Ovary (tissue), 9 donors: ENCODE results near the gene ANGPTL8. TPM values are rescaled to one million over a fixed set of nuclear protein-coding genes. Genes with fewer than 3 reads are reported as not detected.

Experiments
- DNase-seq, 5 donors: peaks; one replicate each; pipeline ENCODE4 v3.0.0-alpha.2; 2019 to 2020
- H3K27ac ChIP-seq, 2 donors: fragments of 200-600 bp; one replicate each; pipeline versions ENCODE4 v1.5.1 to v1.8.0; 2019 to 2022
- H3K27me3 ChIP-seq: fragments of 200-600 bp; one replicate; pipeline ENCODE4 v1.8.0; 2022
- H3K36me3 ChIP-seq: fragments of 200-600 bp; sonication (generic); one replicate; pipeline ENCODE4 v1.5.1; 2019
- H3K4me1 ChIP-seq: one replicate; pipeline ENCODE4 v1.8.1; 2013; ENCODE audit warnings: mild to moderate bottlenecking, moderate library complexity; ENCODE audit not compliant: insufficient read depth
- H3K4me3 ChIP-seq: fragments of 200-600 bp; sonication (generic); one replicate; pipeline ENCODE4 v1.5.1; 2017
- H3K9me3 ChIP-seq, 2 donors: fragments of 200-600 bp in 1 of 2; sonication (generic) in 1 of 2; one replicate each; pipeline versions ENCODE4 v1.5.1 to v1.8.1; 2013 to 2019; ENCODE audit warnings: mild to moderate bottlenecking in 1 of 2, moderate library complexity in 1 of 2
- CTCF ChIP-seq, 3 donors: fragments of 450-650 bp in 2 of 3; fragments of 200-600 bp in 1 of 3; IDR thresholded peaks; one replicate each; pipeline versions ENCODE4 v1.5.1 to v1.8.0; 2016 to 2022; ENCODE audit warnings: antibody characterized with exemption in 3 of 3, mild to moderate bottlenecking in 1 of 3
- EP300 ChIP-seq: sonication (generic); formaldehyde crosslinking; IDR thresholded peaks from one replicate; pipeline ENCODE4 v1.6.1; 2017; ENCODE audit warnings: antibody characterized with exemption
- POLR2A ChIP-seq: fragments of 450-650 bp; IDR thresholded peaks from one replicate; pipeline ENCODE4 v1.6.1; 2017; ENCODE audit warnings: antibody characterized with exemption, mild to moderate bottlenecking, moderate library complexity
- whole genome bisulfite sequencing, 3 donors: extraction: QIAGEN DNeasy Blood & Tissue Kit in 1 of 3; methylation state at CpG; one replicate each; pipeline versions ENCODE4 v1.1.5 to v1.1.7; 2013 to 2017; 5-methylcytosine and 5-hydroxymethylcytosine counted together
- intact Hi-C, 4 donors: fragments of 100-400 bp; cut with DNase I; formaldehyde crosslinking; loops; one replicate each; pipeline versions ENCODE4 v1.11.0 to v1.15.1; 2022 to 2023
- polyA plus RNA-seq, 2 donors: library from polyadenylated mRNA; stranded (reverse); fragments of 200-250 nt in 1 of 2; fragments of 350-450 nt in 1 of 2; fragmentation: Illumina TruSeq in 1 of 2; extraction: RNeasy Lipid Tissue Mini Kit (QIAGEN cat#74804) in 1 of 2; gene quantifications; one replicate each; pipeline ENCODE4 v1.2.3, GENCODE V29; 2013 to 2014
- total RNA-seq, 7 donors: library from RNA; depleted of rRNA in 2 of 7; stranded (reverse); fragments of >200 nt in 2 of 7; fragmentation: NEBNext Ultra II Directional in 3 of 7; extraction: Animal tissue kit (Norgen Biotek cat#: 25700) in 3 of 7; gene quantifications; one replicate each; pipeline versions ENCODE4 v1.1.0 to v1.2.4, GENCODE V29; 2016 to 2023
- donor health status: DM: no; HTN: no; CAD: no; lungs with moderate emphysema.
- donor health status: DM: no; HTN: no; CAD: no.
- donor health status: Bipolar disorder and iron deficiency.
- donor health status: DM: yes; HTN: yes; CAD: no.
- donor health status: DM: no; HTN: no; CAD: no.
- donor health status: DM: yes; HTN: yes; CAD: no.

ANGPTL8 gene
- total and polyA plus RNA-seq, 9 donors: 0.50 to 0.93 (median 0.68) TPM; not detected in 5

GRCh38 chr19:11196406-11197287, 42.8 kb upstream of the ANGPTL8 start:
- peaks cover 12% of the 10 kb centered on the region for H3K4me1 ChIP-seq
- peak overlapping the region; percentile 91 for H3K4me3 ChIP-seq
- no peaks in the 10 kb centered on the region for H3K9me3 ChIP-seq
- DNase-seq: peak; percentile 61 to 82 (median 67)
- intact Hi-C loops: loop anchor here in 1 of 4 donors (5.0 kb wide), 1 partner anchor 39 kb away; the partner anchor contains the start of gene SPC24
- H3K27me3 ChIP-seq: no peaks in the 10 kb centered on the region
- WGBS, 3 donors: 3 to 5% (median 4%) methylated on average over 44 to 47 of the region's 47 CpGs
- TF ChIP-seq POLR2A (no peak), EP300 (no peak), CTCF (IDR thresholded peaks at IDR 0.05) (no peak)
- H3K27ac ChIP-seq: peak overlapping the region; percentile 80 to 89
- no peaks in the 10 kb centered on the region for H3K36me3 ChIP-seq

GRCh38 chr19:11197291-11198174, 41.9 kb upstream of the ANGPTL8 start, which contains the start of gene KANK2:
Gene KANK2 (minus strand): TSS chr19:11197545. CDS start chr19:11194511, 3,034 bp downstream.
- peaks cover 10% of the 10 kb centered on the region for H3K4me1 ChIP-seq
- no peaks in the 10 kb centered on the region for H3K36me3 ChIP-seq
- peak within 1 kb of the TSS; percentile 91 for H3K4me3 ChIP-seq
- H3K27me3 ChIP-seq: no peaks in the 10 kb centered on the region
- H3K27ac ChIP-seq: peak within 1 kb of the TSS; percentile 80 to 89
- H3K9me3 ChIP-seq: no peaks in the 10 kb centered on the region
- intact Hi-C loops: loop anchor here in 1 of 4 donors (5.0 kb wide), 1 partner anchor 40 kb away; the partner anchor contains the start of gene SPC24
- TF ChIP-seq CTCF (IDR thresholded peaks at IDR 0.05) (no peak), POLR2A (peak; percentile 89), EP300 (no peak)
- WGBS, 3 donors: 1% methylated on average over 46 to 78 of the region's 78 CpGs
- peak; percentile 87 to 93 (median 92) for DNase-seq

- H3K9me3 ChIP-seq: no peaks in the 10 kb centered on the region
- DNase-seq: peak in 1 of 5 donors; percentile 31
- H3K27me3 ChIP-seq: no peaks in the 10 kb centered on the region
- peak overlapping the region; percentile 80 to 89 for H3K27ac ChIP-seq
- H3K36me3 ChIP-seq: no peaks in the 10 kb centered on the region
- no peak overlapping the region for H3K4me3 ChIP-seq
- intact Hi-C loops: loop anchor here in 1 of 4 donors (5.0 kb wide), 1 partner anchor 41 kb away; the partner anchor contains the start of gene SPC24
- TF ChIP-seq EP300: no peak
- no peak for TF ChIP-seq CTCF (IDR thresholded peaks at IDR 0.05)
- H3K4me1 ChIP-seq: peaks cover 11% of the 10 kb centered on the region
- WGBS, 3 donors: 55 to 69% (median 58%) methylated on average over 7 of the region's 7 CpGs
Measured at GRCh38 chr19:11198175-11198534, 41.3 kb upstream of the ANGPTL8 start.

GRCh38 chr19:11198769-11199424, 40.5 kb upstream of the ANGPTL8 start:
- no peaks in the 10 kb centered on the region for H3K9me3 ChIP-seq
- 53 to 71% (median 70%) methylated on average over 7 of the region's 7 CpGs for WGBS, 3 donors
- H3K4me1 ChIP-seq: peaks cover 7% of the 10 kb centered on the region
- H3K36me3 ChIP-seq: no peaks in the 10 kb centered on the region
- TF ChIP-seq CTCF (IDR thresholded peaks at IDR 0.05) (no peak), POLR2A (no peak), EP300 (no peak)
- H3K27ac ChIP-seq: peak overlapping the region in 1 of 2 donors; percentile 89
- H3K27me3 ChIP-seq: no peaks in the 10 kb centered on the region
- H3K4me3 ChIP-seq: no peak overlapping the region
- intact Hi-C loops: loop anchor here in 1 of 4 donors (5.0 kb wide), 1 partner anchor 42 kb away; the partner anchor contains the start of gene SPC24
- DNase-seq: no peak
